Muscle of back (tissue), 10 donors: ENCODE data around the gene RNASE11. TPM values are rescaled to one million over a fixed set of nuclear protein-coding genes. Genes with fewer than 3 reads are reported as not detected.

Source experiments
- polyA plus RNA-seq, 10 donors: library from polyadenylated mRNA; unstranded; fragments of 120-200 nt; gene quantifications; one replicate each; pipeline ENCODE4 v1.2.1, GENCODE V29; 2013; ENCODE audit not compliant: insufficient read length in 10 of 10

The RNASE11 gene
- polyA plus RNA-seq, 10 donors = not detected

Other genes starting within 250 kb of the RNASE11 start
- 10 to 100 TPM; 26.2 to 46.7 (median 32.9) TPM for gene PARP2, start 244.4 kb downstream of the RNASE11 start, polyA plus RNA-seq
- gene TEP1, start 174.5 kb downstream of the RNASE11 start, polyA plus RNA-seq = 10 to 100 TPM; 12.0 to 22.2 (median 15.6) TPM
- 1 to 10 TPM in 5 of 10 donors, under 1 TPM in 5; 0.41 to 1.8 (median 0.97) TPM for gene KLHL33, start 151.8 kb downstream of the RNASE11 start, polyA plus RNA-seq
- gene OSGEP, start 133.2 kb downstream of the RNASE11 start, polyA plus RNA-seq = 10 to 100 TPM; 24.8 to 50.0 (median 32.4) TPM
- gene APEX1, start 132.8 kb downstream of the RNASE11 start, polyA plus RNA-seq = 100 to 1,000 TPM; 136 to 200 (median 160) TPM
- gene PIP4P1, start 126.6 kb downstream of the RNASE11 start, polyA plus RNA-seq = 10 to 100 TPM; 15.7 to 31.4 (median 19.8) TPM
- gene PNP, start 118.6 kb downstream of the RNASE11 start, polyA plus RNA-seq = 10 to 100 TPM in 8 of 10 donors, 1 to 10 TPM in 2; 8.7 to 17.2 (median 11.9) TPM
- gene RNASE10, start 82.5 kb downstream of the RNASE11 start, polyA plus RNA-seq = under 1 TPM in 2 of 10 donors, not detected in 8; 0.18 to 0.21 TPM
- not detected for gene RNASE9, start 27.0 kb downstream of the RNASE11 start, polyA plus RNA-seq
- gene RNASE12, start 3.4 kb upstream of the RNASE11 start, polyA plus RNA-seq = not detected
- not detected for gene OR6S1, start 53.7 kb upstream of the RNASE11 start, polyA plus RNA-seq
- gene RNASE4, start 96.6 kb upstream of the RNASE11 start, polyA plus RNA-seq = 10 to 100 TPM in 1 of 10 donors, 1 to 10 TPM in 9; 1.3 to 10.3 (median 4.0) TPM
- 1 to 10 TPM; 2.2 to 3.6 (median 2.6) TPM for gene ANG, start 100.8 kb upstream of the RNASE11 start, polyA plus RNA-seq
- gene EDDM3A, start 157.9 kb upstream of the RNASE11 start, polyA plus RNA-seq = not detected
- gene EDDM3B, start 180.4 kb upstream of the RNASE11 start, polyA plus RNA-seq = not detected
- gene RNASE6, start 193.3 kb upstream of the RNASE11 start, polyA plus RNA-seq = 1 to 10 TPM; 5.3 to 7.1 (median 6.1) TPM
- 100 to 1,000 TPM; 142 to 246 (median 201) TPM for gene RNASE1, start 214.8 kb upstream of the RNASE11 start, polyA plus RNA-seq